HepG2 (cell line): ENCODE results near the gene IFT43. TPM values are rescaled to one million over a fixed set of nuclear protein-coding genes. Genes with fewer than 3 reads are reported as not detected.

ENCODE experiments used
- ATAC-seq: fragments of 200-7000 bp; cut with Tn5 transposase; 3 replicates; pipeline ENCODE4 v1.9.1; 2020; ENCODE audit warnings: mild to moderate bottlenecking, moderate library complexity
- BruUV-seq: library from RNA; stranded (reverse); fragments of 400-500 nt; replicated peaks from 2 replicates; lab custom pipeline; 2021; lab: Mats Ljungman, UMichigan
- CTCF ChIA-PET: fragments of 300-600 bp; formaldehyde crosslinking; extraction: SDS; loops from one replicate; lab custom pipeline; 2021; ENCODE audit warnings: low total read pairs, inconsistent platforms, low intra/inter-chr PET ratio; lab: Yijun Ruan, JAX
- POLR2A ChIA-PET: fragments of 350-600 bp; sonication (Branson Sonifier 250); formaldehyde crosslinking; loops from one replicate; lab custom pipeline; 2020; ENCODE audit warnings: antibody characterized with exemption, inconsistent platforms; lab: Yijun Ruan, JAX
- DNase-seq: peaks from one replicate; pipeline ENCODE4 v3.0.0-alpha.2; 2015; ENCODE audit warnings: low spot score
- FAIRE-seq: peaks from 3 replicates; lab custom pipeline; 2011; peaks lifted over from hg19 to GRCh38; lab: Jason Lieb, UNC
- H2AFZ ChIP-seq: one replicate; pipeline ENCODE4 v1.6.1; 2011; ENCODE audit warnings: low read length, inconsistent platforms
- H3K27ac ChIP-seq: fragments of 300-600 bp; 3 replicates; pipeline ENCODE4 v1.8.0; 2011; ENCODE audit warnings: mixed run types, mild to moderate bottlenecking, mixed read lengths, low read length, inconsistent platforms; ENCODE audit not compliant: insufficient read depth; ENCODE audit errors: extremely low read length
- H3K27me3 ChIP-seq, 2 experiments: fragments of 200-600 bp in 1 of 2; 2 replicates in 1 of 2; 3 replicates in 1 of 2; pipeline versions ENCODE4 v1.6.0 to v1.8.0; 2011; ENCODE audit warnings: low read length in 2 of 2, mild to moderate bottlenecking in 2 of 2, moderate library complexity in 2 of 2, inconsistent platforms in 1 of 2; ENCODE audit not compliant: insufficient read depth in 2 of 2, control insufficient read depth in 1 of 2
- H3K36me3 ChIP-seq, 2 experiments: fragments of 200-600 bp in 1 of 2; replicated peaks in 1 of 2; 2 replicates in 1 of 2; 3 replicates in 1 of 2; pipeline versions ENCODE4 v1.5.1 to v1.8.0; 2011; ENCODE audit warnings: low read length in 2 of 2, inconsistent platforms in 1 of 2; ENCODE audit not compliant: insufficient read depth in 2 of 2, control insufficient read depth in 1 of 2
- H3K4me1 ChIP-seq: 2 replicates; pipeline ENCODE4 v1.5.1; 2012; ENCODE audit warnings: low read length, inconsistent platforms; ENCODE audit not compliant: insufficient read depth
- H3K4me2 ChIP-seq: 2 replicates; pipeline ENCODE4 v1.6.0; 2011; ENCODE audit warnings: low read depth, low read length, inconsistent platforms
- H3K4me3 ChIP-seq, 3 experiments: fragments of 200-600 bp in 1 of 3; sonication (generic), shearing (Covaris generic) in 1 of 3; replicated peaks in 1 of 3; 2 replicates each; pipeline ENCODE4 v1.5.1; 2011 to 2016; ENCODE audit warnings: low read length in 3 of 3, inconsistent platforms in 2 of 3, low read depth in 2 of 3, mild to moderate bottlenecking in 2 of 3, control low read depth in 1 of 3, mixed read lengths in 1 of 3; ENCODE audit not compliant: insufficient read depth in 1 of 3
- H3K79me2 ChIP-seq: one replicate; pipeline ENCODE4 v1.6.1; 2011; ENCODE audit warnings: low read length, inconsistent platforms; ENCODE audit not compliant: insufficient read depth
- H3K9ac ChIP-seq: 2 replicates; pipeline ENCODE4 v1.6.0; 2011; ENCODE audit warnings: mild to moderate bottlenecking, low read depth, low read length, inconsistent platforms; ENCODE audit not compliant: insufficient read depth
- H3K9me3 ChIP-seq: 2 replicates; pipeline ENCODE4 v1.5.1; 2012; ENCODE audit warnings: mild to moderate bottlenecking, low read length
- H4K20me1 ChIP-seq: 2 replicates; pipeline ENCODE4 v1.6.0; 2011; ENCODE audit warnings: inconsistent platforms, mild to moderate bottlenecking, low read length, moderate library complexity; ENCODE audit not compliant: insufficient read depth
- HOXA3 ChIP-seq: sonication (generic); formaldehyde crosslinking; IDR thresholded peaks from 2 replicates; pipeline ENCODE4 v1.5.0; 2020; ENCODE audit warnings: missing genetic modification reagents
- KLF15 ChIP-seq: sonication (generic); formaldehyde crosslinking; IDR thresholded peaks from 2 replicates; pipeline ENCODE4 v1.8.1; 2023; ENCODE audit warnings: borderline replicate concordance, mild to moderate bottlenecking, inconsistent platforms, missing genetic modification reagents, mixed read lengths
- RBAK ChIP-seq: sonication (generic); formaldehyde crosslinking; IDR thresholded peaks from 2 replicates; pipeline ENCODE4 v1.5.1; 2020; ENCODE audit warnings: mild to moderate bottlenecking, missing genetic modification reagents
- RBM22 ChIP-seq: fragments of 200-400 bp; formaldehyde crosslinking; optimal IDR thresholded peaks from 2 replicates; pipeline ENCODE3; 2017; ENCODE audit warnings: mild to moderate bottlenecking, low read length, moderate library complexity
- SP5 ChIP-seq: IDR thresholded peaks from 2 replicates; pipeline ENCODE4 v1.6.1; 2016; ENCODE audit warnings: low read depth, borderline replicate concordance
- ZBED4 ChIP-seq: sonication (generic); formaldehyde crosslinking; IDR thresholded peaks from 2 replicates; pipeline ENCODE4 v1.4.0; 2020; ENCODE audit warnings: missing genetic modification reagents, borderline replicate concordance
- ZBTB7B ChIP-seq: sonication (generic); formaldehyde crosslinking; IDR thresholded peaks from 2 replicates; pipeline ENCODE4 v1.4.0; 2020; ENCODE audit warnings: missing genetic modification reagents
- ZNF136 ChIP-seq: sonication (generic); formaldehyde crosslinking; IDR thresholded peaks from 2 replicates; pipeline ENCODE4 v1.8.1; 2022; ENCODE audit warnings: low read depth, mild to moderate bottlenecking, moderate library complexity, missing genetic modification reagents
- ZNF589 ChIP-seq: sonication (generic); formaldehyde crosslinking; conservative IDR thresholded peaks from 2 replicates; pipeline ENCODE4 v1.8.0; 2022; ENCODE audit warnings: mild to moderate bottlenecking, moderate library complexity, missing genetic modification reagents
- ZNF704 ChIP-seq: sonication (generic); formaldehyde crosslinking; IDR thresholded peaks from 2 replicates; pipeline ENCODE4 v1.8.1; 2023; ENCODE audit warnings: mild to moderate bottlenecking, inconsistent platforms, moderate library complexity, missing genetic modification reagents, borderline replicate concordance
- ZNF75D ChIP-seq: sonication (generic); formaldehyde crosslinking; IDR thresholded peaks from 2 replicates; pipeline ENCODE4 v1.8.1; 2023; ENCODE audit warnings: missing genetic modification reagents, mild to moderate bottlenecking, borderline replicate concordance
- WGBS: methylation state at CpG from one replicate; pipeline ENCODE4 v1.1.6; 2017; ENCODE audit warnings: low lambda C conversion rate; 5-methylcytosine and 5-hydroxymethylcytosine counted together
- in situ Hi-C: cut with HindIII; loops from 2 replicates; pipeline ENCODE4 v1.10.0; 2017; ENCODE audit warnings: low pct_unique_long_range_greater_than_20kb; ENCODE audit not compliant: extremely low pct_ligation_motif_present
- intact Hi-C: fragments of 100-400 bp; cut with micrococcal nuclease; formaldehyde crosslinking; loops from one replicate; pipeline ENCODE4 v1.10.0; 2022; ENCODE audit not compliant: unreplicated experiment
- polyA plus RNA-seq, 8 experiments: library from polyadenylated mRNA; depleted of rRNA in 3 of 8; stranded (reverse) in 7 of 8; unstranded in 1 of 8; fragments of >200 nt; fragmentation: Illumina TruSeq in 4 of 8; extraction: Trizol in 4 of 8; gene quantifications; 2 replicates each; pipeline versions ENCODE4 v1.2.1 to v1.2.3, GENCODE V29; 2011 to 2016; ENCODE audit warnings: low read depth in 4 of 8, missing spikeins in 1 of 8, mixed read lengths in 1 of 8; ENCODE audit not compliant: insufficient read depth in 1 of 8
- total RNA-seq, 5 experiments: library from RNA; depleted of rRNA; stranded (reverse); fragments of >200 nt; fragmentation: Illumina TruSeq; extraction: Trizol; gene quantifications; 2 replicates each; pipeline ENCODE4 v1.2.3, GENCODE V29; 2016; ENCODE audit warnings: low read depth in 1 of 5

Gene IFT43
- total and polyA plus RNA-seq, 2 of the 13 experiments (the other 11 are each of a cell fraction or from before 2014, with no cell fraction given): 0.15 to 0.55 TPM

DNA sequence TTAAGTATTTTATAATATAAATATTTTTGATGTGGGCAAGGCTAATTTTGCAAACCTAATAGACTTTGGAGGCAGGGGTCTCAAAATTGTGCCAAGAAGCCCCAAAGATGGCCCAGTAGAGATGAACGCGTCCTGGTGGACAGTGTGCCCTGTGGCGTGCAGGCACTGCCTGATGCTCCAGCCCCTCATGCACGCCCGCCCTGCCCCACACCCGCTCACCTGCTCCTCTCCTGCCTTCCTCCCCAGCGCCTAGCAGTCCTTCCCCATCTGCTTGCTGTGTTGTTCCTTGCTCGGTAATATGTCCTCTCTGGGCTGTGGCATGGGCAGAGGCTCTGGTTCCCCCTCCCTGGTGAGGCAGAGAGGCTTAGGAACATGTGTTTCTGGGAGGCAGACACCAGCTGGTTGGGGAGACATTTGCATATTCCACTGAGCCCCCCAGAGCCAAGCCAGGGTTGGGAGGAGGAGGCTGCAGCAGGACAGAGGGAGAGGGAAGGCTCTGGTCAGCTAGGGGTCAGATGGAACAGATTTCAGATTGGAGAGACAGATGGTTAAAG lies 119.3 kb downstream of the IFT43 start:
- no TSS peak for BruUV-seq
- intact Hi-C loops: loop anchor here (10.0 kb wide), 1 partner anchor 250 kb away; no protein-coding TSS in a partner anchor
- Histone ChIP-seq H3K4me1 (peaks cover 9% of the 10 kb centered on the region), H3K9me3 (no peaks in the 10 kb centered on the region), H3K36me3 (no peaks in the 10 kb centered on the region), H3K4me2 (no peak overlapping the region), H2AFZ (no peak overlapping the region), H3K9ac (no peak overlapping the region), H3K4me3 (no peak overlapping the region), H4K20me1 (no peaks in the 10 kb centered on the region), H3K79me2 (no peaks in the 10 kb centered on the region), H3K27me3 (peaks cover 0 to 19% of the 10 kb centered on the region in 2 experiments; a peak in 2 of 5 replicates), H3K27ac (no peak overlapping the region)
- WGBS: 42% methylated on average over 2 of the region's 8 CpGs
- in situ Hi-C loops: no loop called here
- POLR2A ChIA-PET: no interaction called here
- FAIRE-seq (no peak), DNase-seq (no peak), ATAC-seq (no peak)
- TF ChIP-seq ZNF136 (CRISPR knock-in tag): no peak
- no peak for TF ChIP-seq KLF15 (CRISPR knock-in tag)
- no peak for TF ChIP-seq ZNF704 (CRISPR knock-in tag)
- TF ChIP-seq SP5 (CRISPR knock-in tag): no peak
- no peak for TF ChIP-seq RBM22
- no peak for TF ChIP-seq HOXA3 (CRISPR knock-in tag)
- no peak for TF ChIP-seq ZBED4 (CRISPR knock-in tag)
- no peak for TF ChIP-seq RBAK (CRISPR knock-in tag)
- TF ChIP-seq ZNF589 (CRISPR knock-in tag): no peak
- no peak for TF ChIP-seq ZBTB7B (CRISPR knock-in tag)
- TF ChIP-seq ZNF75D (CRISPR knock-in tag): no peak
- CTCF ChIA-PET: no interaction called here
